Amygdala (tissue), 56 donors: ENCODE measurements around the gene DROSHA.
"Not testable (repeated sequence)": the region's sequence is repeated elsewhere in the genome, so short reads cannot be mapped to it uniquely, and the experiment has no call there.

Source experiments
- DNase-seq, 56 donors: peaks; one replicate each; lab custom pipeline; 2025; lab: John Stamatoyannopoulos, UW

The DROSHA gene

GRCh38 chr5:31361704-31362528 is 170.0 kb downstream of the DROSHA start:
- DNase-seq = not testable (repeated sequence)

GRCh38 chr5:31361234-31361633 is 170.7 kb downstream of the DROSHA start:
- DNase-seq = no peak

DNA sequence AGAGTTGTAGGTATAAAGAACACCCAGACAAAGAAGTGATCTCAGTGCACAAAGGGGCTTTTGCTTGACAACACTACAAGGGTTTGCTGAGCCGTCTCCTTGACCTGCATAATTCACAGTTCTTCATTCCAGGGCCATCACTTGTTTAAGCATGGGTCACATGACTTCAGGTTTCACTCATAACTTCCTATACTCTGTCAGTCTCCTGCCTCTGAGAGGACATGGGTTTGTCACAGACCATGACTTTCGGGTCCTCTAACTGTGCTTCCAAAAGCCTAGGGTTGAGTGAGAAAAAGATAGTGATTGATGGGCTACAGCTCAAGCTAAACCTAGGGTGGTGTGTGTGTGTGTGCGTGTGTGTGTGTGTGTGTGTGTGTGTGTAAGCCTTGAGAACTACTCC is 172.1 kb downstream of the DROSHA start:
- DNase-seq = no peak

GRCh38 chr5:31357038-31357437 is 174.9 kb downstream of the DROSHA start:
- no peak for DNase-seq

- no peak for DNase-seq
These were observed 176.6 kb downstream of the DROSHA start for GRCh38 chr5:31355337-31355736.
